Measurements from ENCODE around the gene MTMR12.

DNA sequence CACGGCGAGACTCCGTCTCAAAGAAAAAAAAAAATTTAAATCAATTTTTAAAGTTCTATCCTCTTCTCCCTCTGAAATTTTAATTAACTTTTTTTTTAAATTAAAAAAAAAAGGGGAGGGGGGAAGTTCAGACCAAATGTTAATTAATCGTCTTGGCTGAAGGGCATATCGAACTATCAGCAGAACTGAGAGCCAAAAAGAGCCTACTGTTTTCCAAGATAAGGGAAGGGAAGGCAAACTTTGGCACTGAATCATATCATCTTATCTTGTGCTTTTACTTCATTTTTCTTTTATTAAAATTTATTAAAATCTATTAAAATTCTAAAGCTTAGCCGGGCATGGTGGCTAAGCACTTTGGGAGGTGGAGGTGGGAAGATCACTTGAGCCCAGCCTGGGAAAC is 45.9 kb upstream of the MTMR12 start:
- TF ChIP-seq POLR2AphosphoS5 (IDR thresholded peaks at IDR 0.05; ENCODE audit: borderline replicate concordance, low read depth, low read length), result no peak
- no peak for TF ChIP-seq EZH2 (IDR thresholded peaks at IDR 0.05)
- TF ChIP-seq FOXP2 (optimal IDR thresholded peaks at IDR 0.05; ENCODE audit: control extremely low read depth, extremely low read length, insufficient read depth), result no peak

Measured in SK-N-MC (cell line).